ENCODE data around the gene MROH2A.

MROH2A gene

DNA sequence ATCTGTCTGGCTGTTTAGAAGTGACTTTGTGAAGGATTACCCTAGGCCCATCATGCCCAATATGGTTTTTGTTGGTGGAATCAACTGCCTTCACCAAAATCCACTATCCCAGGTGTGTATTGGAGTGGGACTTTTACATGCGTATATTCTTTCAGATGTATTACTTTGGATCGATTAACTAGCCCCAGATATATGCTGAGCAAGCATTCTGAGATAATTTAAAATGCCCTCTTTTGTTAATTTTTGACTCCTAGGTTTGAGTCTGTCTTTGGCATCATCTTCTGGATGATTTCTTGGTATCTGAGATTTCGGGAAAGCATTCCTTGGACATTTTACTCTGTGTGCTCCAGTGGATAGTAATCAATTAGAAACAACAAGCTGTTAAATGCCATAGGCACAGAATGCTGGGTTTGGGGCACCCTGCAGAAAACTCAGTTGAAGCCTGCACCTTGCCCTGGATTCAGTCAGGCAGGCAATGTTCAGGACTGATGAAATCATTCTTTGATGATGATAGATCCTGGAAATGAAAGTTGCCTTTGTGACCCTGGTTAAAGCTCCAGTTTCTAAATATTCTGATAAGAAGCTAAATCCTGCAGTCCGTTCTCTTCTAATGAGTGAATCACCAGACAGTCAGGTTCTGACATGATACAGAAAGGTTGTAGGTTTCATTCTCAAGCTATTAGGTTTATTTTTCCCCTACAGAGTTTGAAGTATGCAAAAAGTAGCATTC lies 16.9 kb upstream of the MROH2A start:
- Histone ChIP-seq H3K4me3 (ENCODE audit: severe bottlenecking) (no peak overlapping the region), H3K27ac (ENCODE audit: poor library complexity, severe bottlenecking) (no peak overlapping the region)
- ATAC-seq (ENCODE audit: low read depth), result peak; percentile 73

GRCh38 chr2:233764264-233764663 lies 13.9 kb upstream of the MROH2A start:
- Histone ChIP-seq H3K9me3 (ENCODE audit: severe bottlenecking) (no peaks in the 10 kb centered on the region), H3K27ac (ENCODE audit: poor library complexity, severe bottlenecking) (no peak overlapping the region), H3K36me3 (ENCODE audit: low read depth) (no peaks in the 10 kb centered on the region), H3K4me1 (ENCODE audit: insufficient read depth, poor library complexity, severe bottlenecking) (peaks cover 13% of the 10 kb centered on the region), H3K4me3 (ENCODE audit: severe bottlenecking) (no peak overlapping the region), H3K27me3 (ENCODE audit: insufficient read depth, poor library complexity, severe bottlenecking) (no peaks in the 10 kb centered on the region)
- no peak for TF ChIP-seq CTCF (IDR thresholded peaks at IDR 0.05; ENCODE audit: poor library complexity, severe bottlenecking)
- DNase-seq (ENCODE audit: low spot score) (no peak), ATAC-seq (ENCODE audit: low read depth) (no peak)

More for the DNA sequence above, 16.9 kb upstream of the MROH2A start:
- H3K27me3 ChIP-seq (ENCODE audit: insufficient read depth, poor library complexity, severe bottlenecking), result no peaks in the 10 kb centered on the region
- DNase-seq (ENCODE audit: low spot score), result no peak
- H3K36me3 ChIP-seq (ENCODE audit: low read depth), result no peaks in the 10 kb centered on the region
- H3K4me1 ChIP-seq (ENCODE audit: insufficient read depth, poor library complexity, severe bottlenecking), result peaks cover 13% of the 10 kb centered on the region
- TF ChIP-seq CTCF (IDR thresholded peaks at IDR 0.05; ENCODE audit: poor library complexity, severe bottlenecking), result no peak
- H3K9me3 ChIP-seq (ENCODE audit: severe bottlenecking), result no peaks in the 10 kb centered on the region

DNA sequence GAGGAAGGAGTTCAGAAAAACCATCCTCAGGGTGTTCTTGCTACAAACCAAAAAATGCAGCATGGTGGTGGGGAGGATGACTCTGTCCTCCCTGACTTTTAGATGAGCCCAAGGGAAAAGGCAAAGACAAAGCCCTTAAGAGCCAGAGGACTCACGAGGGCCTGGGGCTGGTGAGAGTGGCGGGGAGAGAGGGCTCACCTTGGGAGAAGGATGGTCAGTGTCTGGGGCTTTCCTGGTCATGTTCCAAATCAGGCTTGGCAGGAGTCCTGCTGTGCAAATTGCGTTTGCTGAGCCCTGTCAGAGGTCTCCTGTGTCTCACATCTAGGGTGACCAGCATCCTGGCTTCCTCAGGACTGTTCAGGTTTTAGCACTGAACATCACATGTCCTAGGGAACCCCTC lies 13.4 kb upstream of the MROH2A start:
- Histone ChIP-seq H3K4me3 (ENCODE audit: severe bottlenecking) (no peak overlapping the region), H3K27me3 (ENCODE audit: insufficient read depth, poor library complexity, severe bottlenecking) (no peaks in the 10 kb centered on the region), H3K9me3 (ENCODE audit: severe bottlenecking) (no peaks in the 10 kb centered on the region), H3K36me3 (ENCODE audit: low read depth) (no peaks in the 10 kb centered on the region), H3K4me1 (ENCODE audit: insufficient read depth, poor library complexity, severe bottlenecking) (peaks cover 13% of the 10 kb centered on the region), H3K27ac (ENCODE audit: poor library complexity, severe bottlenecking) (no peak overlapping the region)
- DNase-seq (ENCODE audit: low spot score), result no peak
- TF ChIP-seq CTCF (IDR thresholded peaks at IDR 0.05; ENCODE audit: poor library complexity, severe bottlenecking), result no peak
- no peak for ATAC-seq (ENCODE audit: low read depth)

GRCh38 chr2:233766416-233766815 lies 11.7 kb upstream of the MROH2A start:
- Histone ChIP-seq H3K27me3 (ENCODE audit: insufficient read depth, poor library complexity, severe bottlenecking) (no peaks in the 10 kb centered on the region), H3K4me3 (ENCODE audit: severe bottlenecking) (no peak overlapping the region), H3K27ac (ENCODE audit: poor library complexity, severe bottlenecking) (no peak overlapping the region), H3K9me3 (ENCODE audit: severe bottlenecking) (no peaks in the 10 kb centered on the region), H3K4me1 (ENCODE audit: insufficient read depth, poor library complexity, severe bottlenecking) (peaks cover 8% of the 10 kb centered on the region), H3K36me3 (ENCODE audit: low read depth) (no peaks in the 10 kb centered on the region)
- DNase-seq (ENCODE audit: low spot score) (no peak), ATAC-seq (ENCODE audit: low read depth) (no peak)
- no peak for TF ChIP-seq CTCF (IDR thresholded peaks at IDR 0.05; ENCODE audit: poor library complexity, severe bottlenecking)

DNA sequence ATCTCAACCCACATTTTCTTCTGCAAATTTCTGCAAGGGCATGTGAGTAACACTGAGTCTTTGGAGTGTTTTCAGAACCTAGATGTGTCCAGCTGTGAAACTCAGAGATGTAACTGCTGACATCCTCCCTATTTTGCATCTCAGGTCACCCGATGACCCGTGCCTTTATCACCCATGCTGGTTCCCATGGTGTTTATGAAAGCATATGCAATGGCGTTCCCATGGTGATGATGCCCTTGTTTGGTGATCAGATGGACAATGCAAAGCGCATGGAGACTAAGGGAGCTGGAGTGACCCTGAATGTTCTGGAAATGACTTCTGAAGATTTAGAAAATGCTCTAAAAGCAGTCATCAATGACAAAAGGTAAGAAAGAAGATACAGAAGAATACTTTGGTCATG lies 10.1 kb upstream of the MROH2A start:
- no peak for DNase-seq (ENCODE audit: low spot score)
- H3K9me3 ChIP-seq (ENCODE audit: severe bottlenecking), result no peaks in the 10 kb centered on the region
- no peak overlapping the region for H3K4me3 ChIP-seq (ENCODE audit: severe bottlenecking)
- no peak for TF ChIP-seq CTCF (IDR thresholded peaks at IDR 0.05; ENCODE audit: poor library complexity, severe bottlenecking)
- ATAC-seq (ENCODE audit: low read depth), result no peak
- H3K27ac ChIP-seq (ENCODE audit: poor library complexity, severe bottlenecking), result no peak overlapping the region
- no peaks in the 10 kb centered on the region for H3K27me3 ChIP-seq (ENCODE audit: insufficient read depth, poor library complexity, severe bottlenecking)
- peaks cover 4% of the 10 kb centered on the region for H3K4me1 ChIP-seq (ENCODE audit: insufficient read depth, poor library complexity, severe bottlenecking)
- no peaks in the 10 kb centered on the region for H3K36me3 ChIP-seq (ENCODE audit: low read depth)
